IMR-90 (cell line): ENCODE results near the gene GRIK1. TPM values are rescaled to one million over a fixed set of nuclear protein-coding genes. Genes with fewer than 3 reads are reported as not detected.

ENCODE experiments used
- ATAC-seq: fragments of 200-7000 bp; cut with Tn5 transposase; 2 replicates; pipeline ENCODE4 v1.9.1; 2020; ENCODE audit warnings: low read depth, mild to moderate bottlenecking, moderate library complexity
- BruUV-seq: library from RNA; stranded (reverse); fragments of 400-500 nt; replicated peaks from 2 replicates; lab custom pipeline; 2021; lab: Mats Ljungman, UMichigan
- CTCF ChIA-PET: fragments of 300-600 bp; formaldehyde crosslinking; extraction: SDS; loops from one replicate; lab custom pipeline; 2021; ENCODE audit warnings: antibody characterized with exemption; lab: Yijun Ruan, JAX
- POLR2A ChIA-PET: fragments of 300-600 bp; sonication (Branson Sonifier 250); formaldehyde crosslinking; loops from one replicate; lab custom pipeline; 2022; ENCODE audit warnings: antibody characterized with exemption; ENCODE audit not compliant: unreplicated experiment; lab: Charles Lee
- DNase-seq: peaks from one replicate; pipeline ENCODE4 v3.0.0; 2013
- H2AFZ ChIP-seq: replicated peaks from 2 replicates; pipeline ENCODE3; 2013; ENCODE audit warnings: low read length, mild to moderate bottlenecking; ENCODE audit not compliant: poor library complexity
- H2AK5ac ChIP-seq: 2 replicates; pipeline ENCODE4 v1.6.1; 2013; ENCODE audit warnings: low read depth, low read length, inconsistent platforms
- H2AK9ac ChIP-seq: replicated peaks from 2 replicates; pipeline ENCODE3; 2013; ENCODE audit warnings: mild to moderate bottlenecking, low read depth, low read length, moderate library complexity; ENCODE audit not compliant: poor library complexity
- H2BK120ac ChIP-seq: 2 replicates; pipeline ENCODE4 v1.6.1; 2013; ENCODE audit warnings: low read depth, low read length, inconsistent platforms
- H2BK15ac ChIP-seq: 3 replicates; pipeline ENCODE4 v1.6.1; 2013; ENCODE audit warnings: low read depth, low read length, inconsistent platforms
- H2BK20ac ChIP-seq: 2 replicates; pipeline ENCODE4 v1.6.1; 2013; ENCODE audit warnings: low read depth, mild to moderate bottlenecking, inconsistent platforms, low read length, moderate library complexity
- H2BK5ac ChIP-seq: 2 replicates; pipeline ENCODE4 v1.6.1; 2013; ENCODE audit warnings: mild to moderate bottlenecking, low read depth, low read length, inconsistent platforms; ENCODE audit not compliant: poor library complexity, severe bottlenecking
- H3K14ac ChIP-seq: replicated peaks from 2 replicates; pipeline ENCODE4 v1.6.1; 2013; ENCODE audit warnings: low read depth, low read length, inconsistent platforms
- H3K18ac ChIP-seq: 2 replicates; pipeline ENCODE4 v1.6.1; 2013; ENCODE audit warnings: low read depth, low read length, control low read depth
- H3K23ac ChIP-seq: 2 replicates; pipeline ENCODE4 v1.6.1; 2013; ENCODE audit warnings: low read depth, low read length, inconsistent platforms
- H3K27ac ChIP-seq: 2 replicates; pipeline ENCODE4 v1.5.1; 2013; ENCODE audit warnings: mild to moderate bottlenecking, control low read depth, low read length; ENCODE audit not compliant: insufficient read depth
- H3K27me3 ChIP-seq: 2 replicates; pipeline ENCODE4 v1.6.1; 2013; ENCODE audit warnings: low read length; ENCODE audit not compliant: control insufficient read depth, insufficient read depth
- H3K36me3 ChIP-seq: 2 replicates; pipeline ENCODE4 v1.6.1; 2013; ENCODE audit warnings: low read length, mixed read lengths; ENCODE audit not compliant: control insufficient read depth, insufficient read depth
- H3K4ac ChIP-seq: 2 replicates; pipeline ENCODE4 v1.6.1; 2013; ENCODE audit warnings: low read depth, low read length, inconsistent platforms
- H3K4me1 ChIP-seq: 2 replicates; pipeline ENCODE4 v1.6.1; 2013; ENCODE audit warnings: low read length, mixed read lengths; ENCODE audit not compliant: control insufficient read depth, insufficient read depth
- H3K4me2 ChIP-seq: 2 replicates; pipeline ENCODE4 v1.6.1; 2013; ENCODE audit warnings: low read depth, mild to moderate bottlenecking, control low read depth, low read length, moderate library complexity
- H3K4me3 ChIP-seq: 2 replicates; pipeline ENCODE4 v1.5.1; 2013; ENCODE audit warnings: low read depth, mild to moderate bottlenecking, control low read depth, low read length, moderate library complexity; ENCODE audit not compliant: insufficient read depth
- H3K56ac ChIP-seq: 2 replicates; pipeline ENCODE4 v1.6.1; 2013; ENCODE audit warnings: low read length, inconsistent platforms; ENCODE audit not compliant: insufficient read depth; ENCODE audit errors: extremely low read depth
- H3K79me1 ChIP-seq, 2 experiments: 2 replicates each; pipeline ENCODE4 v1.6.1; 2013; ENCODE audit warnings: low read length in 2 of 2, inconsistent platforms in 1 of 2, low read depth in 1 of 2
- H3K9ac ChIP-seq: 2 replicates; pipeline ENCODE4 v1.6.1; 2013; ENCODE audit warnings: low read depth, low read length, control low read depth
- H3K9me1 ChIP-seq: 2 replicates; pipeline ENCODE4 v1.6.1; 2013; ENCODE audit warnings: low read length, inconsistent platforms; ENCODE audit not compliant: insufficient read depth
- H3K9me3 ChIP-seq: 2 replicates; pipeline ENCODE4 v1.6.1; 2013; ENCODE audit warnings: low read length; ENCODE audit not compliant: control insufficient read depth, insufficient read depth
- H4K20me1 ChIP-seq: 2 replicates; pipeline ENCODE4 v1.6.1; 2013; ENCODE audit warnings: low read length, inconsistent platforms; ENCODE audit not compliant: insufficient read depth
- H4K5ac ChIP-seq: 2 replicates; pipeline ENCODE4 v1.6.1; 2013; ENCODE audit warnings: mild to moderate bottlenecking, low read depth, low read length, control low read depth
- H4K8ac ChIP-seq, 2 experiments: 2 replicates each; pipeline ENCODE4 v1.6.1; 2013; ENCODE audit warnings: low read depth in 2 of 2, low read length in 2 of 2, control low read depth in 1 of 2, inconsistent platforms in 1 of 2
- H4K91ac ChIP-seq: 2 replicates; pipeline ENCODE4 v1.6.1; 2013; ENCODE audit warnings: low read depth, low read length, inconsistent platforms; ENCODE audit not compliant: insufficient read depth
- POLR2A ChIP-seq: IDR thresholded peaks from 2 replicates; pipeline ENCODE4 v1.6.1; 2012; ENCODE audit warnings: mild to moderate bottlenecking, low read depth, low read length
- RFX5 ChIP-seq: IDR thresholded peaks from 2 replicates; pipeline ENCODE4 v1.8.0; 2012; ENCODE audit warnings: low read depth, mild to moderate bottlenecking, low read length, moderate library complexity
- WGBS, 2 experiments: methylation state at CpG; one replicate each; pipeline versions ENCODE4 v1.1.5 to v1.1.7; 2013; ENCODE audit warnings: missing lambda C conversion rate in 2 of 2; ENCODE audit not compliant: insufficient read length in 1 of 2; ENCODE audit errors: extremely low coverage in 2 of 2; 5-methylcytosine and 5-hydroxymethylcytosine counted together
- dilution Hi-C: fragments of 300-500 bp; cut with HindIII; formaldehyde crosslinking; loops from one replicate; pipeline ENCODE4 v1.14.3; 2018; ENCODE audit warnings: low sequenced_read_pairs; ENCODE audit not compliant: unreplicated experiment
- in situ Hi-C: fragments of 300-500 bp; cut with MboI; formaldehyde crosslinking; loops from 3 replicates; pipeline ENCODE4 v1.14.3; 2019; ENCODE audit warnings: low sequenced_read_pairs, inconsistent platforms, mixed read lengths
- intact Hi-C: fragments of 100-400 bp; cut with micrococcal nuclease; formaldehyde crosslinking; loops from 2 replicates; pipeline ENCODE4 v1.10.0; 2022
- polyA plus RNA-seq, 3 experiments: library from polyadenylated mRNA; depleted of rRNA; stranded (reverse); fragments of >200 nt; gene quantifications; 2 replicates each; pipeline ENCODE4 v1.2.3, GENCODE V29; 2012; ENCODE audit warnings: low replicate concordance in 1 of 3
- total RNA-seq: library from RNA; depleted of rRNA; stranded (reverse); fragments of >200 nt; gene quantifications from 2 replicates; pipeline ENCODE4 v1.2.3, GENCODE V29; 2012

Gene GRIK1
- total and polyA plus RNA-seq, 2 of the 4 experiments (the other 2 are of a cell fraction) = not detected

DNA sequence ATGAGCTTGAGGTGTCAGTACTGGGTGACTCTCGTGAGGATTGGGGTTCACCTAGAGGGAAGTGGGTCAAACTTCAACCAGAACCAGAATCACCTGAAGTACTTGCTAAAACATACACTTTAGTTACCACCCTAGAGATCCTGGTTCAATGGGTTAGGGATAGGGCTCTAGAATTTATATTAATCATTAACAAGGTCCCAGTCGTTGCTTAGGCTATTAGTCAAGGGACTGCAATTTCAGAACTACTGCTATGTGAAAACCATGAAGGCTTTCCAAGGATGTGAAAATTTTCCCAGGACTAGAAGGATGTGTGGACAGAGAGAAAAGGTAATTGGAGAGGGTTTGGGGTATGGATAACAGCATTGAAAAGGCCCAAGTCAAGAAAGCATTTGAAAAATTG lies 162.6 kb downstream of the GRIK1 start:
- no peaks in the 10 kb centered on the region for H3K9me3 ChIP-seq
- dilution Hi-C loops = no loop called here
- H3K4me1 ChIP-seq = no peaks in the 10 kb centered on the region
- H3K4ac ChIP-seq = no peak overlapping the region
- BruUV-seq = no TSS peak
- no CpG with 5 or more reads among the region's 2 CpGs for WGBS, 2 experiments
- CTCF ChIA-PET = no interaction called here
- H3K79me1 ChIP-seq = no peaks in the 10 kb centered on the region
- no peak overlapping the region for H2BK20ac ChIP-seq
- H4K8ac ChIP-seq = no peak overlapping the region
- H2BK120ac ChIP-seq = no peak overlapping the region
- H3K9ac ChIP-seq = no peak overlapping the region
- no peaks in the 10 kb centered on the region for H3K9me1 ChIP-seq
- in situ Hi-C loops = no loop called here
- DNase-seq (no peak), ATAC-seq (no peak)
- no peak overlapping the region for H2BK15ac ChIP-seq
- no peak overlapping the region for H3K4me2 ChIP-seq
- no peak overlapping the region for H3K14ac ChIP-seq
- no peaks in the 10 kb centered on the region for H4K20me1 ChIP-seq
- H2BK5ac ChIP-seq = no peak overlapping the region
- no peak overlapping the region for H2AK5ac ChIP-seq
- no peak overlapping the region for H3K27ac ChIP-seq
- no peak overlapping the region for H3K56ac ChIP-seq
- TF ChIP-seq RFX5 (no peak), POLR2A (no peak)
- H2AFZ ChIP-seq = no peak overlapping the region
- H3K36me3 ChIP-seq = no peaks in the 10 kb centered on the region
- H4K91ac ChIP-seq = no peak overlapping the region
- H3K23ac ChIP-seq = no peak overlapping the region
- H2AK9ac ChIP-seq = no peak overlapping the region
- no peak overlapping the region for H4K5ac ChIP-seq
- H3K27me3 ChIP-seq = peaks cover 2% of the 10 kb centered on the region; the same call in 1 of the 2 replicates
- no peak overlapping the region for H3K18ac ChIP-seq
- no peak overlapping the region for H3K4me3 ChIP-seq
- POLR2A ChIA-PET = no interaction called here
- intact Hi-C loops = no loop called here
